ENCODE results near the gene LRRC37A2.
"Not testable (repeated sequence)": the region's sequence is repeated elsewhere in the genome, so short reads cannot be mapped to it uniquely, and the experiment has no call there.

LRRC37A2 gene

GRCh38 chr17:46598344-46598931 lies 86.2 kb downstream of the LRRC37A2 start:
- DNase-seq (ENCODE audit: low spot score), result not testable (repeated sequence)

DNA sequence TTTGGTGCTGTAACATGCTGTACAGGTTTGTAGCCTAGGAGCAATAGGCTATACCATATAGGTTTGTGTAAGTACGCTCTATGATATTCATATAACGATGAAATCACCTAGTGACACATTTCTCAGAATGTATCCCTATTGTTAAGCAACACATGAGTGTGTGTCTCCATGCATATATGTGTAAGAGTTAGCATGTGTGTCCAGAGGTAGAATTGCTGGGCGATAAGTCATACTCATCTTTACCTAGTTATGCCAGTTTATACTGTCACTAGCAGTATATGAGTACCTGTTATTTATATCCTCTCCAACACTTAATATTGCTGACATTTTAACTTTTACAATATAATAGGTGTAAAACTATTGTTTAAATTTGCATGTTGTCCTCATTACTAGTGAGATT lies 88.5 kb downstream of the LRRC37A2 start:
- DNase-seq (ENCODE audit: low spot score), result not testable (repeated sequence)

GRCh38 chr17:46603125-46603524 lies 90.9 kb downstream of the LRRC37A2 start:
- DNase-seq (ENCODE audit: low spot score), result not testable (repeated sequence)
